ENCODE results near the gene SFXN3. TPM values are rescaled to one million over a fixed set of nuclear protein-coding genes. Genes with fewer than 3 reads are reported as not detected.

Gene SFXN3
- polyA plus RNA-seq, 1 experiment, result 77.8 TPM

GRCh38 chr10:101047268-101047667 lies 16.2 kb downstream of the SFXN3 start:
- ChIA-PET CTCF (interaction anchor here (0.9 to 17.3 kb wide), 3 partner anchors 16 to 28 kb away, joined by 3 to 414 read pairs (median 3); partner anchors contain the start of genes KAZALD1 and SFXN3), POLR2A (no interaction called here)
- H3K9me3 ChIP-seq (ENCODE audit: control insufficient read depth, insufficient read depth, low read length), result no peaks in the 10 kb centered on the region; the same call in 1 of the 2 replicates
- DNase-seq (ENCODE audit: low read depth, low spot score), result no peak
- H3K4me3 ChIP-seq (ENCODE audit: low read depth, low read length), result no peak overlapping the region
- H3K27me3 ChIP-seq (ENCODE audit: control insufficient read depth, insufficient read depth, low read length), result peaks cover 17% of the 10 kb centered on the region
- H3K27ac ChIP-seq (ENCODE audit: low read depth, low read length), result no peak overlapping the region
- TF ChIP-seq CTCF (IDR thresholded peaks at IDR 0.05; ENCODE audit: low read depth, low read length), result no peak

- POLR2A ChIA-PET, result no interaction called here
- no peak for DNase-seq (ENCODE audit: low read depth, low spot score)
- H3K9me3 ChIP-seq (ENCODE audit: control insufficient read depth, insufficient read depth, low read length), result no peaks in the 10 kb centered on the region; the same call in 1 of the 2 replicates
- no peak overlapping the region for H3K27ac ChIP-seq (ENCODE audit: low read depth, low read length)
- no peak for TF ChIP-seq CTCF (IDR thresholded peaks at IDR 0.05; ENCODE audit: low read depth, low read length)
- peaks cover 17% of the 10 kb centered on the region for H3K27me3 ChIP-seq (ENCODE audit: control insufficient read depth, insufficient read depth, low read length)
- CTCF ChIA-PET, result interaction anchor here (17.3 kb wide), 1 partner anchor 16 kb away, joined by 414 read pairs; the partner anchor contains the start of gene KAZALD1
- no peak overlapping the region for H3K4me3 ChIP-seq (ENCODE audit: low read depth, low read length)
Observed at GRCh38 chr10:101047961-101048892, 17.2 kb downstream of the SFXN3 start.

GRCh38 chr10:101050208-101051069 lies 19.4 kb downstream of the SFXN3 start:
- ChIA-PET POLR2A (interaction anchor here (0.6 to 2.1 kb wide), 4 partner anchors 9 to 65 kb away, joined by 3 to 14 read pairs (median 5); partner anchors contain the start of gene KAZALD1), CTCF (interaction anchor here (0.6 to 17.3 kb wide), 25 partner anchors 9 to 1281 kb away, joined by 3 to 414 read pairs (median 4); partner anchors contain the start of genes KAZALD1, PDZD7 and SFXN3)
- Histone ChIP-seq H3K9me3 (ENCODE audit: control insufficient read depth, insufficient read depth, low read length) (no peaks in the 10 kb centered on the region; the same call in 1 of the 2 replicates), H3K4me3 (ENCODE audit: low read depth, low read length) (peak overlapping the region; percentile 39), H3K27me3 (ENCODE audit: control insufficient read depth, insufficient read depth, low read length) (peaks cover 17% of the 10 kb centered on the region), H3K27ac (ENCODE audit: low read depth, low read length) (peak overlapping the region; percentile 11)
- TF ChIP-seq CTCF (IDR thresholded peaks at IDR 0.05; ENCODE audit: low read depth, low read length), result peak; percentile 85
- no peak for DNase-seq (ENCODE audit: low read depth, low spot score)

GRCh38 chr10:101052285-101052684 lies 21.3 kb downstream of the SFXN3 start:
- no peak for TF ChIP-seq CTCF (IDR thresholded peaks at IDR 0.05; ENCODE audit: low read depth, low read length)
- POLR2A ChIA-PET, result interaction anchor here (1.2 to 1.8 kb wide), 3 partner anchors 9 to 45 kb away, joined by 4 to 16 read pairs (median 8); partner anchors contain the start of gene KAZALD1
- Histone ChIP-seq H3K9me3 (ENCODE audit: control insufficient read depth, insufficient read depth, low read length) (no peaks in the 10 kb centered on the region; the same call in 1 of the 2 replicates), H3K27ac (ENCODE audit: low read depth, low read length) (peak overlapping the region; percentile 39), H3K4me3 (ENCODE audit: low read depth, low read length) (no peak overlapping the region), H3K27me3 (ENCODE audit: control insufficient read depth, insufficient read depth, low read length) (peaks cover 17% of the 10 kb centered on the region)
- no peak for DNase-seq (ENCODE audit: low read depth, low spot score)
- CTCF ChIA-PET, result interaction anchor here (0.9 to 17.3 kb wide), 7 partner anchors 11 to 435 kb away, joined by 3 to 414 read pairs (median 15); partner anchors contain the start of gene KAZALD1
